Keratinocyte (primary cell): Measurements from ENCODE around the gene ZC3H12D.

Source experiments
- EZH2 ChIP-seq: IDR thresholded peaks from one replicate; pipeline ENCODE4 v1.6.1; 2012; ENCODE audit warnings: inconsistent platforms, mild to moderate bottlenecking, low read length, moderate library complexity
- TF ChIP-seq, protein P1 (sequence below), 3 experiments: IDR thresholded peaks in 1 of 3; conservative IDR thresholded peaks in 1 of 3; optimal IDR thresholded peaks in 1 of 3; 2 replicates in 2 of 3; 3 replicates in 1 of 3; pipeline versions ENCODE3 to v1.5.1; 2011; ENCODE audit warnings: low read length in 3 of 3, mild to moderate bottlenecking in 3 of 3, moderate library complexity in 2 of 3, control low read depth in 1 of 3, inconsistent platforms in 1 of 3; ENCODE audit not compliant: insufficient read depth in 2 of 3; ENCODE audit errors: extremely low read depth in 1 of 3

DNA sequence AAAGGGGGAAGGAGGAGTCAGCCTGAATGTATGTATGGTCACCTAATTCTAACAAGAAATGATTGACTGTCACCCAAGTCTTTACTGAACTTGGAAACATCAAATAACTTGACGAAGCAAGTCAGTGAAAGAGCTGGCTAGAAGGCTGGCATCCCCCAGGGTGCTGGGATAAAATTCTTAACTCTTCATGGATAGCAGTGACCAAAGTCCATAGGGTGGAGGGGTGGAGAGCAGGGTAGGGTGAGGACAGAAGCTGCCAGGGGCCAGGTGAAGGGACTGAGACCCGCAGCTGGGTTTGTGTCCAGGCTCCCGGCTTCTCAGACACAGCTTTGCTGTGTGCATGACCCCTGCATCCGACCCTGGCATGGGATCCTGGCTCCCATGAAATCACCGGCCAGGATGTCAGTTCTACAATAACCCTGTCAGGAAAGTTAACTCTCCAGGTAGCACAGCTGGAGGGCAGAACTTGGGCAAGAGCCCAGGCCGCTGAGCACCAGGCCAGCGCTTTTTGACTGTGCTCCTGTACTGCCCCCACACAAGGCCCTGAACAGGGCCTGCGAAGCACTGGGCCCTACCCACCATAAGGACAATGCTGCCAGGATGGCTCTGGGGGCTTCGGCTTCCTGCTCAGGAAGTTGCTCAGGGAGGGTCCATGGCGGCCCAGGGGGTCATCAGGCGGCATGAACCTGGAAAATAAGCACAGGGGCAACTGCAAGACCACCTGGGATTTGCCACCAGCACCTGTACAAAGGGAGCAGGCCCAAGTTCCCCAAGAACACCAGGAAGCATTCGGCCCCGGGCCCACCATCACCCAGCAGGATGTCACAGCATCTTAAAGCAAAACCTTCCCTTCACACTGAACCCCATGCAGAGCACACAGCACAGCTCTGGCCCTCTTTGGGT is 32.5 kb downstream of the ZC3H12D start:
- TF ChIP-seq EZH2, result no peak
- TF ChIP-seq, protein P1, sequence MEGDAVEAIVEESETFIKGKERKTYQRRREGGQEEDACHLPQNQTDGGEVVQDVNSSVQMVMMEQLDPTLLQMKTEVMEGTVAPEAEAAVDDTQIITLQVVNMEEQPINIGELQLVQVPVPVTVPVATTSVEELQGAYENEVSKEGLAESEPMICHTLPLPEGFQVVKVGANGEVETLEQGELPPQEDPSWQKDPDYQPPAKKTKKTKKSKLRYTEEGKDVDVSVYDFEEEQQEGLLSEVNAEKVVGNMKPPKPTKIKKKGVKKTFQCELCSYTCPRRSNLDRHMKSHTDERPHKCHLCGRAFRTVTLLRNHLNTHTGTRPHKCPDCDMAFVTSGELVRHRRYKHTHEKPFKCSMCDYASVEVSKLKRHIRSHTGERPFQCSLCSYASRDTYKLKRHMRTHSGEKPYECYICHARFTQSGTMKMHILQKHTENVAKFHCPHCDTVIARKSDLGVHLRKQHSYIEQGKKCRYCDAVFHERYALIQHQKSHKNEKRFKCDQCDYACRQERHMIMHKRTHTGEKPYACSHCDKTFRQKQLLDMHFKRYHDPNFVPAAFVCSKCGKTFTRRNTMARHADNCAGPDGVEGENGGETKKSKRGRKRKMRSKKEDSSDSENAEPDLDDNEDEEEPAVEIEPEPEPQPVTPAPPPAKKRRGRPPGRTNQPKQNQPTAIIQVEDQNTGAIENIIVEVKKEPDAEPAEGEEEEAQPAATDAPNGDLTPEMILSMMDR (optimal IDR thresholded peaks at IDR 0.05 in 1 of 3, IDR thresholded peaks at IDR 0.05 in 1 of 3, conservative IDR thresholded peaks at IDR 0.05 in 1 of 3; ENCODE audit: extremely low read depth in 1 of 3, insufficient read depth in 2 of 3, low read length in 3 of 3), result no peak
